Measurements from ENCODE around the gene WDR44. TPM values are rescaled to one million over a fixed set of nuclear protein-coding genes. Genes with fewer than 3 reads are reported as not detected.
"Not testable (repeated sequence)": the region's sequence is repeated elsewhere in the genome, so short reads cannot be mapped to it uniquely, and the experiment has no call there.

WDR44 gene
- total RNA-seq, 2 experiments from 2014 or later, result 26.5 to 29.7 TPM

- Mint-ChIP-seq H3K4me3 (no peak overlapping the region), H3K27ac (no peak overlapping the region), H3K36me3 (ENCODE audit: low read depth) (peaks cover 9% of the 10 kb centered on the region), H3K27me3 (ENCODE audit: low read depth) (no peaks in the 10 kb centered on the region), H3K9me3 (ENCODE audit: insufficient read depth) (no peaks in the 10 kb centered on the region), H3K4me1 (ENCODE audit: low read depth) (no peaks in the 10 kb centered on the region)
- DNase-seq (no peak), ATAC-seq (no peak)
- ChIA-PET POLR2A (interaction anchor here (0.6 kb wide), 1 partner anchor 401 kb away, joined by 3 read pairs; no protein-coding TSS in a partner anchor), CTCF (interaction anchor here (1.7 kb wide), 1 partner anchor 147 kb away, joined by 5 read pairs; no protein-coding TSS in a partner anchor)
Measured at GRCh38 chrX:118455013-118455412, 109.1 kb downstream of the WDR44 start.

- H3K27ac Mint-ChIP-seq, result no peak overlapping the region
- peak; percentile 27 for DNase-seq
- POLR2A ChIA-PET, result interaction anchor here (2.2 kb wide), 1 partner anchor 37 kb away, joined by 10 read pairs; the partner anchor contains the start of gene DOCK11
Measured at GRCh38 chrX:118459494-118459893, 113.6 kb downstream of the WDR44 start.

GRCh38 chrX:118464501-118464900 lies 118.6 kb downstream of the WDR44 start:
- CTCF ChIA-PET, result no interaction called here
- H3K4me3 Mint-ChIP-seq, result no peak overlapping the region
- H3K9me3 Mint-ChIP-seq (ENCODE audit: insufficient read depth), result no peaks in the 10 kb centered on the region
- H3K27ac Mint-ChIP-seq, result no peak overlapping the region
- H3K4me1 Mint-ChIP-seq (ENCODE audit: low read depth), result no peaks in the 10 kb centered on the region
- ATAC-seq (no peak), DNase-seq (no peak)
- POLR2A ChIA-PET, result no interaction called here
- H3K36me3 Mint-ChIP-seq (ENCODE audit: low read depth), result no peaks in the 10 kb centered on the region
- peaks cover 2% of the 10 kb centered on the region for H3K27me3 Mint-ChIP-seq (ENCODE audit: low read depth)

More at GRCh38 chrX:118459494-118459893, 113.6 kb downstream of the WDR44 start:
- no peaks in the 10 kb centered on the region for H3K27me3 Mint-ChIP-seq (ENCODE audit: low read depth)
- no peaks in the 10 kb centered on the region for H3K4me1 Mint-ChIP-seq (ENCODE audit: low read depth)
- no peaks in the 10 kb centered on the region for H3K36me3 Mint-ChIP-seq (ENCODE audit: low read depth)
- H3K9me3 Mint-ChIP-seq (ENCODE audit: insufficient read depth), result no peaks in the 10 kb centered on the region
- no peak overlapping the region for H3K4me3 Mint-ChIP-seq
- CTCF ChIA-PET, result interaction anchor here (0.7 to 3.4 kb wide), 16 partner anchors 9 to 350 kb away, joined by 3 to 49 read pairs (median 4); partner anchors contain the start of gene DOCK11
- ATAC-seq, result peak; percentile 71

GRCh38 chrX:118468122-118468521 lies 122.2 kb downstream of the WDR44 start:
- no peak overlapping the region for H3K27ac Mint-ChIP-seq
- CTCF ChIA-PET, result interaction anchor here (1.4 kb wide), 1 partner anchor 8 kb away, joined by 3 read pairs; no protein-coding TSS in a partner anchor

GRCh38 chrX:118470721-118471347 lies 124.9 kb downstream of the WDR44 start:
- H3K4me3 Mint-ChIP-seq; CTCF ChIA-PET; ATAC-seq; H3K4me1 Mint-ChIP-seq (ENCODE audit: low read depth); H3K27ac Mint-ChIP-seq; H3K36me3 Mint-ChIP-seq (ENCODE audit: low read depth); DNase-seq; H3K9me3 Mint-ChIP-seq (ENCODE audit: insufficient read depth); H3K27me3 Mint-ChIP-seq (ENCODE audit: low read depth): not testable (repeated sequence)
- POLR2A ChIA-PET, result interaction anchor here (1.5 kb wide), 1 partner anchor 25 kb away, joined by 6 read pairs; the partner anchor contains the start of gene DOCK11

More at GRCh38 chrX:118468122-118468521, 122.2 kb downstream of the WDR44 start:
- H3K4me1 Mint-ChIP-seq (ENCODE audit: low read depth), result no peaks in the 10 kb centered on the region
- no peak overlapping the region for H3K4me3 Mint-ChIP-seq
- H3K9me3 Mint-ChIP-seq (ENCODE audit: insufficient read depth), result no peaks in the 10 kb centered on the region
- POLR2A ChIA-PET, result no interaction called here
- DNase-seq (no peak), ATAC-seq (no peak)
- peaks cover 4% of the 10 kb centered on the region for H3K27me3 Mint-ChIP-seq (ENCODE audit: low read depth)
- H3K36me3 Mint-ChIP-seq (ENCODE audit: low read depth), result no peaks in the 10 kb centered on the region

GRCh38 chrX:118474586-118474985 lies 128.7 kb downstream of the WDR44 start:
- ChIA-PET POLR2A (interaction anchor here (0.8 kb wide), 1 partner anchor 127 kb away, joined by 4 read pairs; no protein-coding TSS in a partner anchor), CTCF (interaction anchor here (0.6 kb wide), 1 partner anchor 219 kb away, joined by 3 read pairs; no protein-coding TSS in a partner anchor)
- DNase-seq, result no peak
- no peaks in the 10 kb centered on the region for H3K36me3 Mint-ChIP-seq (ENCODE audit: low read depth)
- H3K27ac Mint-ChIP-seq, result no peak overlapping the region
- no peaks in the 10 kb centered on the region for H3K4me1 Mint-ChIP-seq (ENCODE audit: low read depth)
- no peak overlapping the region for H3K4me3 Mint-ChIP-seq
- no peaks in the 10 kb centered on the region for H3K9me3 Mint-ChIP-seq (ENCODE audit: insufficient read depth)
- ATAC-seq, result no peak
- H3K27me3 Mint-ChIP-seq (ENCODE audit: low read depth), result peaks cover 2% of the 10 kb centered on the region

GRCh38 chrX:118475903-118476302 lies 130.0 kb downstream of the WDR44 start:
- ATAC-seq, result no peak
- ChIA-PET CTCF (interaction anchor here (1.4 kb wide), 1 partner anchor 19 kb away, joined by 3 read pairs; no protein-coding TSS in a partner anchor), POLR2A (no interaction called here)
- no peak overlapping the region for H3K4me3 Mint-ChIP-seq
- no peaks in the 10 kb centered on the region for H3K36me3 Mint-ChIP-seq (ENCODE audit: low read depth)
- DNase-seq, result no peak
- H3K9me3 Mint-ChIP-seq (ENCODE audit: insufficient read depth), result no peaks in the 10 kb centered on the region
- H3K4me1 Mint-ChIP-seq (ENCODE audit: low read depth), result no peaks in the 10 kb centered on the region
- no peak overlapping the region for H3K27ac Mint-ChIP-seq
- peaks cover 2% of the 10 kb centered on the region for H3K27me3 Mint-ChIP-seq (ENCODE audit: low read depth)

- H3K9me3 Mint-ChIP-seq (ENCODE audit: insufficient read depth), result no peaks in the 10 kb centered on the region
- ATAC-seq (no peak), DNase-seq (no peak)
- H3K36me3 Mint-ChIP-seq (ENCODE audit: low read depth), result no peaks in the 10 kb centered on the region
- no peaks in the 10 kb centered on the region for H3K4me1 Mint-ChIP-seq (ENCODE audit: low read depth)
- H3K27me3 Mint-ChIP-seq (ENCODE audit: low read depth), result no peaks in the 10 kb centered on the region
- POLR2A ChIA-PET, result interaction anchor here (0.6 kb wide), 1 partner anchor 18 kb away, joined by 3 read pairs; no protein-coding TSS in a partner anchor
- H3K27ac Mint-ChIP-seq, result no peak overlapping the region
- CTCF ChIA-PET, result no interaction called here
- H3K4me3 Mint-ChIP-seq, result no peak overlapping the region
Measured at GRCh38 chrX:118480172-118480571, 134.3 kb downstream of the WDR44 start.

- POLR2A ChIA-PET, ATAC-seq, CTCF ChIA-PET: not testable (repeated sequence)
Measured at GRCh38 chrX:118482384-118482783, 136.5 kb downstream of the WDR44 start.

GRCh38 chrX:118484216-118484903 lies 138.5 kb downstream of the WDR44 start:
- CTCF ChIA-PET, result no interaction called here
- POLR2A ChIA-PET, result no interaction called here
- no peak for ATAC-seq
- no peak overlapping the region for H3K4me3 Mint-ChIP-seq
- H3K27me3 Mint-ChIP-seq (ENCODE audit: low read depth), result no peaks in the 10 kb centered on the region
- no peaks in the 10 kb centered on the region for H3K36me3 Mint-ChIP-seq (ENCODE audit: low read depth)
- H3K4me1 Mint-ChIP-seq (ENCODE audit: low read depth), result no peaks in the 10 kb centered on the region
- DNase-seq, result no peak
- H3K27ac Mint-ChIP-seq, result no peak overlapping the region
- no peaks in the 10 kb centered on the region for H3K9me3 Mint-ChIP-seq (ENCODE audit: insufficient read depth)

More at GRCh38 chrX:118482384-118482783, 136.5 kb downstream of the WDR44 start:
- not testable (repeated sequence) for H3K27ac Mint-ChIP-seq; H3K4me3 Mint-ChIP-seq; H3K36me3 Mint-ChIP-seq (ENCODE audit: low read depth); H3K4me1 Mint-ChIP-seq (ENCODE audit: low read depth); DNase-seq; H3K27me3 Mint-ChIP-seq (ENCODE audit: low read depth); H3K9me3 Mint-ChIP-seq (ENCODE audit: insufficient read depth)

GRCh38 chrX:118486693-118487092 lies 140.8 kb downstream of the WDR44 start:
- CTCF ChIA-PET; POLR2A ChIA-PET; H3K27me3 Mint-ChIP-seq (ENCODE audit: low read depth); H3K9me3 Mint-ChIP-seq (ENCODE audit: insufficient read depth); H3K4me3 Mint-ChIP-seq; H3K4me1 Mint-ChIP-seq (ENCODE audit: low read depth); ATAC-seq; H3K27ac Mint-ChIP-seq; H3K36me3 Mint-ChIP-seq (ENCODE audit: low read depth); DNase-seq: not testable (repeated sequence)

- Mint-ChIP-seq H3K4me3 (no peak overlapping the region), H3K27ac (no peak overlapping the region), H3K27me3 (ENCODE audit: low read depth) (no peaks in the 10 kb centered on the region), H3K4me1 (ENCODE audit: low read depth) (peaks cover 16% of the 10 kb centered on the region), H3K9me3 (ENCODE audit: insufficient read depth) (no peaks in the 10 kb centered on the region), H3K36me3 (ENCODE audit: low read depth) (peaks cover 9% of the 10 kb centered on the region)
- CTCF ChIA-PET, result no interaction called here
- POLR2A ChIA-PET, result no interaction called here
- ATAC-seq (no peak), DNase-seq (no peak)
Measured at GRCh38 chrX:118493016-118493415, 147.1 kb downstream of the WDR44 start.

Measured in activated CD8-positive, alpha-beta T cell treated with anti-CD3 and anti-CD28 coated beads, Interleukin-2, amount 10 ng/mL, durations not matched to agents 7 days and 5 days (primary cell).